Activated CD8-positive, alpha-beta memory T cell treated with anti-CD3 and anti-CD28 coated beads, Interleukin-2, amount 10 ng/mL, durations not matched to agents 7 days and 5 days (primary cell): ENCODE measurements around the gene SLC2A13. TPM values are rescaled to one million over a fixed set of nuclear protein-coding genes. Genes with fewer than 3 reads are reported as not detected.
"Not testable (repeated sequence)": the region's sequence is repeated elsewhere in the genome, so short reads cannot be mapped to it uniquely, and the experiment has no call there.

Experiments used
- ATAC-seq: fragments of 150-1000 bp; cut with Tn5 transposase; one replicate; pipeline ENCODE4 v1.10.0; 2021; ENCODE audit warnings: moderate library complexity
- CTCF ChIA-PET: fragments of 350-600 bp; sonication (Branson Sonifier 250); formaldehyde crosslinking; loops from one replicate; lab custom pipeline; 2021; ENCODE audit warnings: antibody characterized with exemption; lab: Charles Lee
- DNase-seq: peaks from one replicate; pipeline ENCODE4 v3.0.0-alpha.2; 2020
- H3K27ac Mint-ChIP-seq: one replicate; pipeline ENCODE4 v1.8.0; 2021; ENCODE audit warnings: mild to moderate bottlenecking, mixed read lengths
- H3K27me3 Mint-ChIP-seq: one replicate; pipeline ENCODE4 v1.8.0; 2021; ENCODE audit warnings: mixed read lengths
- H3K36me3 Mint-ChIP-seq: one replicate; pipeline ENCODE4 v1.8.0; 2021; ENCODE audit warnings: mild to moderate bottlenecking, mixed read lengths
- H3K4me1 Mint-ChIP-seq: one replicate; pipeline ENCODE4 v1.8.0; 2021; ENCODE audit warnings: mixed read lengths
- H3K4me3 Mint-ChIP-seq: one replicate; pipeline ENCODE4 v1.8.0; 2021; ENCODE audit warnings: mild to moderate bottlenecking, moderate library complexity, mixed read lengths
- H3K9me3 Mint-ChIP-seq: one replicate; pipeline ENCODE4 v1.8.0; 2022; ENCODE audit warnings: low read depth, mixed read lengths
- total RNA-seq, 2 experiments: library from RNA; stranded (reverse); gene quantifications; one replicate each; pipeline ENCODE4 v1.2.3, GENCODE V29; 2021

The SLC2A13 gene
- total RNA-seq, 2 experiments from 2014 or later: 7.8 to 8.0 TPM

GRCh38 chr12:39920222-39920621 is 185.7 kb downstream of the SLC2A13 start:
- ATAC-seq (no peak), DNase-seq (no peak)
- no peaks in the 10 kb centered on the region for H3K9me3 Mint-ChIP-seq
- H3K4me3 Mint-ChIP-seq: no peak overlapping the region
- H3K4me1 Mint-ChIP-seq: no peaks in the 10 kb centered on the region
- H3K27ac Mint-ChIP-seq: no peak overlapping the region
- no peaks in the 10 kb centered on the region for H3K27me3 Mint-ChIP-seq
- no peaks in the 10 kb centered on the region for H3K36me3 Mint-ChIP-seq
- CTCF ChIA-PET: no interaction called here

GRCh38 chr12:39919790-39920189 is 186.1 kb downstream of the SLC2A13 start:
- CTCF ChIA-PET: no interaction called here

GRCh38 chr12:39915249-39915648 is 190.6 kb downstream of the SLC2A13 start:
- H3K27me3 Mint-ChIP-seq: no peaks in the 10 kb centered on the region
- H3K4me3 Mint-ChIP-seq: no peak overlapping the region
- no peak overlapping the region for H3K27ac Mint-ChIP-seq
- CTCF ChIA-PET: no interaction called here
- no peaks in the 10 kb centered on the region for H3K9me3 Mint-ChIP-seq
- ATAC-seq (no peak), DNase-seq (no peak)
- no peaks in the 10 kb centered on the region for H3K4me1 Mint-ChIP-seq
- no peaks in the 10 kb centered on the region for H3K36me3 Mint-ChIP-seq

More at GRCh38 chr12:39919790-39920189, 186.1 kb downstream of the SLC2A13 start:
- no peak overlapping the region for H3K27ac Mint-ChIP-seq
- no peaks in the 10 kb centered on the region for H3K27me3 Mint-ChIP-seq
- no peaks in the 10 kb centered on the region for H3K4me1 Mint-ChIP-seq
- DNase-seq (no peak), ATAC-seq (no peak)
- H3K9me3 Mint-ChIP-seq: no peaks in the 10 kb centered on the region
- H3K36me3 Mint-ChIP-seq: no peaks in the 10 kb centered on the region
- H3K4me3 Mint-ChIP-seq: no peak overlapping the region

GRCh38 chr12:39912211-39912980 is 193.5 kb downstream of the SLC2A13 start:
- Mint-ChIP-seq H3K4me3 (no peak overlapping the region), H3K9me3 (no peaks in the 10 kb centered on the region), H3K36me3 (no peaks in the 10 kb centered on the region), H3K4me1 (no peaks in the 10 kb centered on the region), H3K27me3 (no peaks in the 10 kb centered on the region), H3K27ac (no peak overlapping the region)
- DNase-seq: no peak
- ATAC-seq: no peak
- CTCF ChIA-PET: no interaction called here

- ATAC-seq (no peak), DNase-seq (no peak)
- H3K9me3 Mint-ChIP-seq: no peaks in the 10 kb centered on the region
- no peaks in the 10 kb centered on the region for H3K36me3 Mint-ChIP-seq
- no peak overlapping the region for H3K4me3 Mint-ChIP-seq
- CTCF ChIA-PET: no interaction called here
- peaks cover 4% of the 10 kb centered on the region for H3K4me1 Mint-ChIP-seq
- H3K27me3 Mint-ChIP-seq: no peaks in the 10 kb centered on the region
- H3K27ac Mint-ChIP-seq: no peak overlapping the region
Measured at GRCh38 chr12:39906237-39906636, 199.6 kb downstream of the SLC2A13 start.

GRCh38 chr12:39905152-39905551 is 200.7 kb downstream of the SLC2A13 start:
- no peak for ATAC-seq
- H3K36me3 Mint-ChIP-seq: no peaks in the 10 kb centered on the region
- H3K4me3 Mint-ChIP-seq: no peak overlapping the region
- no peaks in the 10 kb centered on the region for H3K27me3 Mint-ChIP-seq
- CTCF ChIA-PET: no interaction called here
- peaks cover 4% of the 10 kb centered on the region for H3K4me1 Mint-ChIP-seq
- no peak for DNase-seq
- no peak overlapping the region for H3K27ac Mint-ChIP-seq
- no peaks in the 10 kb centered on the region for H3K9me3 Mint-ChIP-seq

- H3K36me3 Mint-ChIP-seq: no peaks in the 10 kb centered on the region
- ATAC-seq (no peak), DNase-seq (no peak)
- no peaks in the 10 kb centered on the region for H3K27me3 Mint-ChIP-seq
- peaks cover 4% of the 10 kb centered on the region for H3K4me1 Mint-ChIP-seq
- no peaks in the 10 kb centered on the region for H3K9me3 Mint-ChIP-seq
- CTCF ChIA-PET: no interaction called here
- H3K27ac Mint-ChIP-seq: no peak overlapping the region
- H3K4me3 Mint-ChIP-seq: no peak overlapping the region
Measured at GRCh38 chr12:39902821-39903220, 203.1 kb downstream of the SLC2A13 start.

- no peak for DNase-seq
- H3K36me3 Mint-ChIP-seq: no peaks in the 10 kb centered on the region
- H3K27me3 Mint-ChIP-seq: no peaks in the 10 kb centered on the region
- H3K4me1 Mint-ChIP-seq: no peaks in the 10 kb centered on the region
- H3K9me3 Mint-ChIP-seq: peaks cover 4% of the 10 kb centered on the region
- no peak for ATAC-seq
- no peak overlapping the region for H3K4me3 Mint-ChIP-seq
- H3K27ac Mint-ChIP-seq: no peak overlapping the region
- CTCF ChIA-PET: interaction anchor here (0.8 kb wide), 1 partner anchor 30 kb away, joined by 3 read pairs; no protein-coding TSS in a partner anchor
Measured at GRCh38 chr12:39897315-39897714, 208.6 kb downstream of the SLC2A13 start.

GRCh38 chr12:39893388-39893787 is 212.5 kb downstream of the SLC2A13 start:
- H3K4me1 Mint-ChIP-seq, H3K4me3 Mint-ChIP-seq, H3K27me3 Mint-ChIP-seq, H3K9me3 Mint-ChIP-seq, ATAC-seq, H3K27ac Mint-ChIP-seq, CTCF ChIA-PET, DNase-seq, H3K36me3 Mint-ChIP-seq: not testable (repeated sequence)

GRCh38 chr12:39892146-39892545 is 213.7 kb downstream of the SLC2A13 start:
- Mint-ChIP-seq H3K9me3 (peaks cover 4% of the 10 kb centered on the region), H3K4me1 (no peaks in the 10 kb centered on the region), H3K27me3 (no peaks in the 10 kb centered on the region), H3K27ac (no peak overlapping the region), H3K36me3 (no peaks in the 10 kb centered on the region), H3K4me3 (no peak overlapping the region)
- DNase-seq (no peak), ATAC-seq (no peak)
- CTCF ChIA-PET: no interaction called here

GRCh38 chr12:39887856-39888255 is 218.0 kb downstream of the SLC2A13 start:
- no peaks in the 10 kb centered on the region for H3K4me1 Mint-ChIP-seq
- DNase-seq: no peak
- no peak overlapping the region for H3K27ac Mint-ChIP-seq
- H3K36me3 Mint-ChIP-seq: no peaks in the 10 kb centered on the region
- CTCF ChIA-PET: no interaction called here
- H3K27me3 Mint-ChIP-seq: no peaks in the 10 kb centered on the region
- no peak overlapping the region for H3K4me3 Mint-ChIP-seq
- H3K9me3 Mint-ChIP-seq: no peaks in the 10 kb centered on the region
- no peak for ATAC-seq

- Mint-ChIP-seq H3K9me3 (no peaks in the 10 kb centered on the region), H3K27ac (no peak overlapping the region), H3K4me1 (no peaks in the 10 kb centered on the region), H3K27me3 (no peaks in the 10 kb centered on the region), H3K4me3 (no peak overlapping the region), H3K36me3 (no peaks in the 10 kb centered on the region)
- DNase-seq (no peak), ATAC-seq (no peak)
- CTCF ChIA-PET: no interaction called here
Measured at GRCh38 chr12:39886106-39886505, 219.8 kb downstream of the SLC2A13 start.

- H3K36me3 Mint-ChIP-seq: peaks cover 2% of the 10 kb centered on the region
- CTCF ChIA-PET: no interaction called here
- no peak for DNase-seq
- no peaks in the 10 kb centered on the region for H3K4me1 Mint-ChIP-seq
- H3K9me3 Mint-ChIP-seq: peaks cover 4% of the 10 kb centered on the region
- H3K27me3 Mint-ChIP-seq: no peaks in the 10 kb centered on the region
- no peak overlapping the region for H3K4me3 Mint-ChIP-seq
- no peak overlapping the region for H3K27ac Mint-ChIP-seq
- no peak for ATAC-seq
Measured at GRCh38 chr12:39884616-39885125, 221.2 kb downstream of the SLC2A13 start.

GRCh38 chr12:39883411-39883810 is 222.5 kb downstream of the SLC2A13 start:
- no peak for ATAC-seq
- DNase-seq: no peak

More at GRCh38 chr12:39883411-39883810, 222.5 kb downstream of the SLC2A13 start:
- H3K27ac Mint-ChIP-seq: no peak overlapping the region
- no peak overlapping the region for H3K4me3 Mint-ChIP-seq
- H3K9me3 Mint-ChIP-seq: peaks cover 4% of the 10 kb centered on the region
- CTCF ChIA-PET: no interaction called here
- H3K4me1 Mint-ChIP-seq: no peaks in the 10 kb centered on the region
- no peaks in the 10 kb centered on the region for H3K27me3 Mint-ChIP-seq
- peaks cover 4% of the 10 kb centered on the region for H3K36me3 Mint-ChIP-seq
